ENCODE data around the gene NTM.

The NTM gene

DNA sequence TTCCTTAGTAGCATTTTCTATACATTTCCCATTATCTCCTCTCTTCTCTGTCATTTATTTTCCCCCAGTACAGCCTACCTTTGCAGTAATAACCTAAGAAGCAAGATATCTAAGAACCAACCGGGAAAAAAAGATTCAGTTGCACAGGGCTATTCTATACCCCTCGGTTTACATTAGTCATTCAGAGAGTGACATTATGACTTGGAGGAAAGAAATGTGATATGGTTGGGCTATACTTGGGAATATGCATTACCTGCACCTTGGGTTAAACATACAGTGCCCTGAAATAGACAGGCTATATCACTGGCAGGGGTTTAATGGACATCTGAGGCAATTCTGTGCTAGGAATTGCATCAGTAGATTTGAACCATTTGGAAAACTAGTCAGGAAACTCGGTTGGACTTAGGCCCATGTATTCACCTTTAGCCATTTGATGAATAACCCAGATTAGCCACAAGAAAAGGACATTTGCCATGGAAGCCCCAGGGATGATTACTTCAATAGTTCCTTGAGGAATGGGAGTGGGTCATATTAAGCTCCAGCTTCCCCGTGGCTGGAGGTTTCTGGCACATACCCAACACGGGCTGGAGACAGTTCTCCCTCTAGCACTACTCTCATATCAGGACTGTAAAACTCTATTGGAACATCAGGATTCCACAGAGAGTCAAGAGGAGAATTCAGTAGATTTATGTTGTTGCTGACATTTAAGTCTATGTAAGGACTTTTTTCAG lies 973.2 kb downstream of the NTM start:
- H3K4me3 ChIP-seq (ENCODE audit: low read depth, low read length) = no peak overlapping the region
- DNase-seq (ENCODE audit: low read depth) = peak; percentile 38
- no peak for TF ChIP-seq CTCF (IDR thresholded peaks at IDR 0.05; ENCODE audit: insufficient read depth, low read depth, low read length, missing control alignments)

DNA sequence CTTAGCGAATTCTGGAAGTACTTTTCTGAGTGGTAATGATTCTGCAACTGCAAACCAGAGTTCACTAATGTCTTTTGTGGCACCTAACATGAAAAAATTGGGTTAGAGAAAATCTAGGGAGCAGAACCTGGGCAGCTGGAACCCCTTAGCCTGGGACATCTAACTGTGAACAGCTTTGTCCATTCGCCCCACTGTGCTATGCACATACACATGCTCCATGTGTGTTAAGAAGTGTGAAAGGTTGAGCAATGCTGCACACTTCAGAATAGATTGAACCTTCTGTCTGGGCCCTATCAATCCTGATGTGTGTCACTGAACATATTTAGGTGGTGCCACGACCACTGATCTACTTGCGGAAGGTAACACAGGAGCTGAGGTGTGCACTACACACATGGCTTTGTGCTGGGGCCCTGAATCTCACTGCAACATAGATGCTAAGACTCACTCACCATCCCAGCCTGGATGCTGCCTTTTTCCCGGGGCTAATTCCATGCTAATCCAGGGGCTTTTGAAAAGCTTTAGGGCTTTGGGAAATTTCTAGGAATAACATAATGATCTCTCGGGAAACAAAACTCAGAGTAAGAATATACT lies 976.2 kb downstream of the NTM start:
- no peak for DNase-seq (ENCODE audit: low read depth)
- no peak for TF ChIP-seq CTCF (IDR thresholded peaks at IDR 0.05; ENCODE audit: insufficient read depth, low read depth, low read length, missing control alignments)
- no peak overlapping the region for H3K4me3 ChIP-seq (ENCODE audit: low read depth, low read length)

DNA sequence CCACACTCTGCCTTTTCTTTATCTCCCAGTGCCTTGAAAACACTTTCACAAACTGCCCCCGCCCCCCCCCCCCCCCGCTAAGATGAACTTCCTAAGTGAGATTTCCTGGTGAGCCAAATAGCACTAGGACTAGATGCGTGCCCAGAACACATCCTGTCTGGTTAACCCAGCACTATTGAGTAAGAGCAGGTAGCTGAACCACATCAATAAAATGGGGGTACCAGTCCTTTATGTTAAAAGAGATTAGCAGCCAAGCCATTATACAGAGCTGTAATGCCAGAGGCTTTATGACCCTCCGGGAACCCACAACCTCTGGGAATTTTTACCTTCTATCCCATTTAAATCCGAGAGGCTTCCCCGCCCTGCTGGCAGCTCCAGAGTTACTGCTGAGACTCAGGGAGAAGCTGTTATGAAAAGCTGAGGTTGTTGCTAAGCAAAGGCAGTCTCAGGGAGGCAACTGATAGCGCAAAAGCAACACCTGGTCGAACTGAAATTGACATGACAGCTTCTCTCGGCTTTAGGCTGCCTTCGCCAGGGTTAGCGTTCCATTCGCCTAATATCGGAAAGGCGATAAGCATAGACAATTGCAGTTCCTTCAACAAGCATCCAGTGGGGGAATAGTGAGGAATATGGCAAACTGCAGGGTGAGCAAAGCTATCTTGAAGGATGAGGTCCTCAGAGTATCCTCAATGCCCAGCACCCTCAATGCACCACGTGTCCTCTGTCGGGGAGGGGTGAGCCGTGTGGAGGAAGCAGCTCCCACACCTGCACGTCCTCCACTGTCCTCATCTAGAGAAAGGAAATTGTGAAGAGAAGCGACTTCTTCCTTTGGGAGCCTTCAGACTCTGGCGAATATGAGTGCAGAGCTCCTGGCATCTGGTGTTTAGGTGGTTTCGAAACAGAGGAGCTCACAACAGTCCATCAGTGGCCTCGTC lies 977.0 kb downstream of the NTM start:
- H3K4me3 ChIP-seq (ENCODE audit: low read depth, low read length) = no peak overlapping the region
- peak; percentile 37 for DNase-seq (ENCODE audit: low read depth)
- TF ChIP-seq CTCF (IDR thresholded peaks at IDR 0.05; ENCODE audit: insufficient read depth, low read depth, low read length, missing control alignments) = no peak

DNA sequence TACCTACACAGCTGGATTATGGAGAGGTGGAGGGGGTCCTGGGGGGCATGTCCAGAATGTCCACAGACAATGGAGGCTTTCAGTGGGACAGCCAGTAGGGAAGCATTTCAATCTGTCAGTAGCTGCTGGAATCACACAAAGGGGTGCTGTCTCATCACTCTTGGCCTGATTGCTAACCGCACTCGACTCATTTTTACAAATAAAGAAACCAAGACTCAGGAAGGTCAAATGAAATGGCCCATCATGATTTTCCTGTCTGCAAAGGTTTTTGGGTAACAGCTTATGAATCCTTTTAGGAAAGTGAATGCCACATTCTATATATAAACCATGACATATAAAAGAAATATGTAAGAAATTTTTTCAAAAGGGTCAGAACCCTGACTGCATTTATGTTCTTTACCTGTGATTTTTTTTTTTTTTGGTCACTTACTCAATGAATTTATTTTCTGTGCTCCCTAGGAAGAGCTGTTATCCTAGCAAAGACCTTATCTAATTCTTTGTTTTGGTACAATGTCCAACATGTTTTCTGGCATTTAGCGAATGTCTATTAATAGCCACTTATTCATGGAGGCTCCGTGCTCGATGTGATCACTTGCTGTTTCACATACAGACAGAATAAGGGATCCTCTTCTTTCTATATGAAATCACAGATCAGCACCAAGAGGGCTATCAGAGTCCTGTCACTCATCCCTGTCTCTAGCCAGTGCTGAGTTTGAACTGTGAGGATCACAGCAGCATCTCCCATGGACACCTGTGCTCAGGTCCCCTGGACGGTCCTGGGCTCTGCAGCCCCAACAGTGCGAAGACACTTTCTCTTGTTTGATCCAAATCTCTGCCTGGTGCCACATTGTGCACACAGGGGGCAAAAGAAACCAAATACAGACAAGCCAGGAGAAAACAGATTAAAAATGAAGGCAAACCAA lies 979.7 kb downstream of the NTM start:
- TF ChIP-seq CTCF (IDR thresholded peaks at IDR 0.05; ENCODE audit: insufficient read depth, low read depth, low read length, missing control alignments) = no peak
- no peak overlapping the region for H3K4me3 ChIP-seq (ENCODE audit: low read depth, low read length)
- DNase-seq (ENCODE audit: low read depth) = no peak

- no peak overlapping the region for H3K4me3 ChIP-seq (ENCODE audit: low read depth, low read length)
- no peak for TF ChIP-seq CTCF (IDR thresholded peaks at IDR 0.05; ENCODE audit: insufficient read depth, low read depth, low read length, missing control alignments)
- no peak for DNase-seq (ENCODE audit: low read depth)
Measured at GRCh38 chr11:132351050-132351449, 980.6 kb downstream of the NTM start.

DNA sequence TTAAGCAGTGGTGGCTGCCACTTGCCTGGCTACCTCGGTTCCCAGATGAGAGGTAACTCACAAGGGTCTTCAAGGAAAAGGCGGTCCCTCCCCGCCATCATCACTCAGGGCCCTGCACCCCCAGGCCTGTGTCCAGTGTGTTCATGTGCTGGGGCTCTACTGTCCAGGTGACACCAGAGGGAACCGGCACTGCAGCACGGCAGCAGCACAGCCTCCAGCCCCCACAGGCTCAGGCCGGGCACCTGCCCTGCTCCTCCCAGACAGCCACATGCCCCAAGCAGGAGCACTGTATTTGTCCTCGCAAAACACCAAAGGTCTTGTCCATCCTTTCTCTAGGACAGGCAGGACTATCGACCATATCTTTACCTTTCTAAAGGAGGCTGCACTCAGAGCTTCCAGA lies 982.1 kb downstream of the NTM start:
- H3K4me3 ChIP-seq (ENCODE audit: low read depth, low read length) = no peak overlapping the region
- no peak for DNase-seq (ENCODE audit: low read depth)
- no peak for TF ChIP-seq CTCF (IDR thresholded peaks at IDR 0.05; ENCODE audit: insufficient read depth, low read depth, low read length, missing control alignments)

Data from GM12865 (cell line).